ENCODE data around the gene TEKT5. TPM values are rescaled to one million over a fixed set of nuclear protein-coding genes. Genes with fewer than 3 reads are reported as not detected.

Gene TEKT5
- total RNA-seq, 6 experiments from 2014 or later: not detected

DNA sequence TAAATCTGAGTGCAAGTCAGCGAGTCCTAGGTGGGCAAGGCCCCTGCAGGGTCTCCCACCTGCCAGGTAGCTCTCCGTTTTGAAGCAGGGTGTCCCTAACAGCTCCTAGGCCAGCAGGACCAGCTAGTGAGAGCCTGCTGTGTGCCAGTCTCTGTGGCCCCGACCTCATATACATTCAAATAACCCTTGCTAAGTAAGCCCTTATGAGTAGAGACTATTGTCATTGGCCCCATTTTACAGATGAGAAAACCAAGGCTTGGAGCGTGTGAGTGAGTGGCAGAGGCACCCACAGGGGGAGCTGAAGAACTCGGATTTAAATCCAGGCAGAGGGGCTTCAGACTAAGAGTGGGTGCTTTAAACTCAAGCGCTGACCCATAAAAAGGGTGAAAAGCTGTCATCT is 74.6 kb downstream of the TEKT5 start:
- TF ChIP-seq, protein P1, sequence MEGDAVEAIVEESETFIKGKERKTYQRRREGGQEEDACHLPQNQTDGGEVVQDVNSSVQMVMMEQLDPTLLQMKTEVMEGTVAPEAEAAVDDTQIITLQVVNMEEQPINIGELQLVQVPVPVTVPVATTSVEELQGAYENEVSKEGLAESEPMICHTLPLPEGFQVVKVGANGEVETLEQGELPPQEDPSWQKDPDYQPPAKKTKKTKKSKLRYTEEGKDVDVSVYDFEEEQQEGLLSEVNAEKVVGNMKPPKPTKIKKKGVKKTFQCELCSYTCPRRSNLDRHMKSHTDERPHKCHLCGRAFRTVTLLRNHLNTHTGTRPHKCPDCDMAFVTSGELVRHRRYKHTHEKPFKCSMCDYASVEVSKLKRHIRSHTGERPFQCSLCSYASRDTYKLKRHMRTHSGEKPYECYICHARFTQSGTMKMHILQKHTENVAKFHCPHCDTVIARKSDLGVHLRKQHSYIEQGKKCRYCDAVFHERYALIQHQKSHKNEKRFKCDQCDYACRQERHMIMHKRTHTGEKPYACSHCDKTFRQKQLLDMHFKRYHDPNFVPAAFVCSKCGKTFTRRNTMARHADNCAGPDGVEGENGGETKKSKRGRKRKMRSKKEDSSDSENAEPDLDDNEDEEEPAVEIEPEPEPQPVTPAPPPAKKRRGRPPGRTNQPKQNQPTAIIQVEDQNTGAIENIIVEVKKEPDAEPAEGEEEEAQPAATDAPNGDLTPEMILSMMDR (IDR thresholded peaks at IDR 0.05): no peak
- no peak for DNase-seq
- H3K9me3 Mint-ChIP-seq: no peaks in the 10 kb centered on the region
- no peaks in the 10 kb centered on the region for H3K36me3 Mint-ChIP-seq (ENCODE audit: low read depth)
- peaks cover 6% of the 10 kb centered on the region for H3K4me1 Mint-ChIP-seq (ENCODE audit: low read depth)
- H3K4me3 Mint-ChIP-seq: no peak overlapping the region
- H3K27me3 Mint-ChIP-seq (ENCODE audit: insufficient read depth): peaks cover 28% of the 10 kb centered on the region
- H3K27ac Mint-ChIP-seq: no peak overlapping the region

DNA sequence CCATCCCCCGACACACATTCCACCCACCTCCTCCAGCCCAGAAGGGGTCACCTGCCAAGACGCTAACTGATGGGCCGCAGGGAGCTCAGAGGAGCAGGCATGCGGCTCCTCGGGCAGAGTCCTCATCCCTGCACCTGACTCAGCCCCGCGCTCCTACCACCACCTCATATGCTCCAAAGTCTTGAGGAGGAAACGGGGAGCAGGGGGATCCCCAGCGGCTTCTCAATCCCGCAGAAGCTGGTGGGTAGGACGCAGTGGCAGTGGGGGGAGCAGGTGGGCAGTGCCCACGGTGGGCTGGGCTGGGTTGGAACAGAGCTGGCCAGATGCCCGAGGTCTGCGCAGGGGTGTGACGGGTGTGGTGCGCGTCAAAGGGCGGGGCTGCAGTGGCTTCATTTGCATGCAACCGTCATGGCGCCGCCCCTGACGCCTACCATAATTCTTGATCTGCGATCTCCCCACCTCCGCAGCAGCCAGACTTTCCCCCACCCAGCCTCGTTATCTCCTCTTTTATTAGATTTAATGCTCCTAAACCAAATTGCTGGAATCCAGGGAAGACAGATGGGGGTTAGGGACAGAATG is 75.4 kb downstream of the TEKT5 start:
- TF ChIP-seq, protein P1 (IDR thresholded peaks at IDR 0.05): no peak
- no peak overlapping the region for H3K4me3 Mint-ChIP-seq
- H3K27me3 Mint-ChIP-seq (ENCODE audit: insufficient read depth): peaks cover 22% of the 10 kb centered on the region
- H3K36me3 Mint-ChIP-seq (ENCODE audit: low read depth): no peaks in the 10 kb centered on the region
- no peaks in the 10 kb centered on the region for H3K9me3 Mint-ChIP-seq
- H3K4me1 Mint-ChIP-seq (ENCODE audit: low read depth): peaks cover 6% of the 10 kb centered on the region
- H3K27ac Mint-ChIP-seq: no peak overlapping the region
- no peak for DNase-seq

DNA sequence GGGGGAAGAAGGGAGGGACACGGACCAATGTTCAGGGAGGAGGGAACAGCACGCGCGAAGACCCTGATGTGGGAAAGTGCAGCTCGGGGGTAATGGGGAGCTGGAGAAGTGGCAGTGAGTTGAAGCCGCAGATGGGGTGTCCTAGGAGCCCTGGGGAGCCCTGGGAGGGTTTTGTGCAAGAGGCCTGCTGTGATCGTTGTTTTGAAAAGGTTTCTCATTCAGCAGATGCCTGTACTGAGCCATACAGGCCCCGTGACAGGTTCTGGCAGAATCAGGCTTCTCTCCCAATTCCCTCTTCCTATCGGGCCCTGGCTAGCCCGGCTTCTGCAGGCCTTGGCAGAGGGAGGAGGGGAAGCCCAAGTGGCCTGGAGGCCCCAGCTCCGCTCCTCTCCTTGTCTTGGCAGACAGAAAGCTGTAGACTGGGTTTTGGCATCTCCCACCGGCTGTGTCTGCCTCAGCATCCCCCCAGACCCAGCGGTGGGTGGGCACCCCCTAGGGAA is 76.0 kb downstream of the TEKT5 start:
- H3K36me3 Mint-ChIP-seq (ENCODE audit: low read depth): no peaks in the 10 kb centered on the region
- no peak overlapping the region for H3K4me3 Mint-ChIP-seq
- DNase-seq: no peak
- H3K4me1 Mint-ChIP-seq (ENCODE audit: low read depth): peaks cover 6% of the 10 kb centered on the region
- no peak overlapping the region for H3K27ac Mint-ChIP-seq
- TF ChIP-seq, protein P1 (IDR thresholded peaks at IDR 0.05): no peak
- H3K27me3 Mint-ChIP-seq (ENCODE audit: insufficient read depth): peaks cover 19% of the 10 kb centered on the region
- H3K9me3 Mint-ChIP-seq: no peaks in the 10 kb centered on the region

DNA sequence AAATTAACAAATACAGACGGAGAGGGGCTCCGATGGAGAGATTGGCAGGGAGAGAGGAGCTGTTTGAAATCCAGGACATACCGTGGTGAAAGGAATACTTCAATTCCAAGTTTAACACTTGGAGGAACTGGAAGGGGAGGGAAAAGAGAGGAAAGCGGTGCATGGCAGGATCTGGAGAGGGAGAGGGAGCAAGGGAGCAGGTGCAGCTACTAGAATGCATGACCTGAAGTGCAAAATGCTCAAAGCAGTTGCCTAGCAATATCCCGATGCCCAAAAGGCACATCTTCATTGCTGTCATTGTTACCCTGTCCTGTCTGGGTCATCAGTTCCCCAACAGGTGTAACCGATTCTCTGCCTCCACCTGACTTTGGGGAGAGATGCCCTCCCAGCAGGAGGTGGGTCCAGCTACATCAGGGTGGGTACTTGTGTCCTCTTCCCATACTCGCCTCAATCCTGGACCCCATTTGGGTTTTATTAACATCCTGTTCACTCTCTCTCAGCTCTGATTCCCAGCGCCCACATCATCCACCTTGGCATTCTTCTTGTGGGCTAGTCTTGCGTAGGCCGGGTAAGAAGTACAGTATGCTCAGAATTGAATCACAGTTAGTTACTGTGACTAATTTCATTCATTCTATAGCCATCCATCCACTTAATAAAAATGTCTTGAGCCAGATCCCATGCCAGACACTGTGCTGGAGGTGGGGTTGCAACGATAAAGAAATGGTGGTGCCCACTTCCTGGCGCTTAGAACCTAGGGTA is 76.9 kb downstream of the TEKT5 start:
- DNase-seq: no peak
- H3K27ac Mint-ChIP-seq: no peak overlapping the region

DNA sequence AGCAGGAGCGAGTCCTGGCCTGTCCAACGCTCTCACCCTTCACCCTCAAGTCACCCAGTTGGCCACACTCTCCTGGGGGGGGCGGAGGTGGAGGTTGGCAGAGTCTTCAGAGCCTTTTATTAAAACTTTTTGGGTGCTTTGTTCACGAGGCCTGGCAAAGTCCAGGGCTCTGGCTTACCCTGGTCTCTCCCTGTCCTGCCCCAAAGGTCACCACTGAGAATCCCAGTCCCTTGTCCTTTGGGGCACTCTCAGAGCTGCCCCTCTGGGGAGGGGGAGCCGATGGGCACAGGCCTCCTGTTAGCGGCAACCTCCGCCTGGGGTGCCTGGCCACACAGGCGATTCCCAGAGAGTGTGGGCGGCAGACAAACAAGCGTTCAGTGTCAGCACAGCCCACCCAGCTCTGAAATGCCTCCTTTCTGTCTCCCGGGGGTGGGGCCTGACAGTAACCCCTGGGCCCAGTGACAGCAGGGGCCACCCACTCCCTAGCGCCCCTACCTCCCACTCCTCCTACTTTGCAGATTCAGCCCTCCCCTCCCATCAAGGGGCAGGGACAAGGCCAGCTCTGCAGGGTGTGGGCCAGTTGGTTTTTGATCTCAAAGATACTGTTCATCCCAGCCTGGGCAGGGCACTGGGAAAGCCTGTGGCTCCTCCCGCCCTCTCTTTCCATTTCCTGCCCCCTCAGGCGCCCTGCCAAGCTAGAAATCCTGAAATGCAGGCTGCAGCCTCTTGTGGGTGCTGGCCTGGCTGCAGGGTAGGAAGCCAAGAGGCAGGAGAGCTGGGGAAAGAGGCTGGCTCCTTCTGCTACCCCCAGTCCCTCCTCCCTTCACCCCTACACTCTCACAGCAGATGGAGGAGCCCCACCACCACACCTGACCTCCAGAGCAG is 77.7 kb downstream of the TEKT5 start:
- Mint-ChIP-seq H3K36me3 (ENCODE audit: low read depth) (no peaks in the 10 kb centered on the region), H3K9me3 (no peaks in the 10 kb centered on the region), H3K4me1 (ENCODE audit: low read depth) (peaks cover 6% of the 10 kb centered on the region), H3K4me3 (no peak overlapping the region), H3K27ac (no peak overlapping the region), H3K27me3 (ENCODE audit: insufficient read depth) (peaks cover 16% of the 10 kb centered on the region)
- peak; percentile 35 for DNase-seq
- TF ChIP-seq, protein P1 (IDR thresholded peaks at IDR 0.05): no peak

More for the DNA sequence above, 76.9 kb downstream of the TEKT5 start:
- H3K36me3 Mint-ChIP-seq (ENCODE audit: low read depth): no peaks in the 10 kb centered on the region
- H3K27me3 Mint-ChIP-seq (ENCODE audit: insufficient read depth): peaks cover 16% of the 10 kb centered on the region
- peaks cover 6% of the 10 kb centered on the region for H3K4me1 Mint-ChIP-seq (ENCODE audit: low read depth)
- no peak overlapping the region for H3K4me3 Mint-ChIP-seq
- TF ChIP-seq, protein P1 (IDR thresholded peaks at IDR 0.05): no peak
- H3K9me3 Mint-ChIP-seq: no peaks in the 10 kb centered on the region

Measured in HFFc6 (cell line).